C1 segment of cervical spinal cord (tissue), 14 donors: ENCODE measurements around the gene SBK1.
"Not testable (repeated sequence)": the region's sequence is repeated elsewhere in the genome, so short reads cannot be mapped to it uniquely, and the experiment has no call there.

Source experiments
- DNase-seq, 14 donors: peaks; one replicate each; lab custom pipeline; 2025; lab: John Stamatoyannopoulos, UW

Gene SBK1

DNA sequence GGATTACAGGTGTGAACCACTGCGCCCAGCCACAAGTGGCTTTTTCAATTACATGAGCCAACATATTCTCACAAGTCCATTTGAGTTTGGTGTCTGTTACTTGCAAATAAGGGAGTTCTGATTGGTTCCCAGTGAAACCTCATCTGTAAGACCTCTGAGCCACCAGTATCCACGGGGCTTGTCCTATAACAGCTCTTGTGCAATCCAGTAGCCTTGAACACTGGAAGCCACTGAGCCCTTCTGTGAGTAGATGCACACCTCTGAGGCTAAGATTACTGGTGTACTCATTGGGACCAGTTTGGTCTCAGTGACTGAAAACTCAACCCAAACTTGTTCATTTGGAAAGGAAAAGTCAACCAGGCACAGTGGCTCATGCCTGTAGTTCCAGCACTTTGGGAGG lies 38.7 kb downstream of the SBK1 start:
- DNase-seq, result not testable (repeated sequence)

DNA sequence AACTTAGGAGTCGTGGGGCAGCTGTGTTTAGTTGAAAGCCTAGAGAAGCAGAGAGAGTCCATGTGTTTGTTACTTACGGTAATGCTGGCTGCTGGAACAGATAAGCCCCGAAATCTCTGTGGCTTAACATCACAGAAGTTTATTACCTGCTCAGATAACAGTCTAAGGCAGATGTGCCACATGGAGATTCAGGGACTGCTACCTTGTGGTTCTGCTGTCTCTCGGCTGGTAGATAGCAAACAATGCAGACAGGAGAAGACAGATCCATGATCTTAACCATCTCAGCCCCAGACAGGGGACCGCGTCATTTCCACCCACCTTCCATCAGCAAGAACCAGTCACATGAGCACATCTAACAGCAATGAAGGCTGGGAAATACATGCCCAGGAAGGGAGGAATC lies 40.3 kb downstream of the SBK1 start:
- DNase-seq, result not testable (repeated sequence)

DNA sequence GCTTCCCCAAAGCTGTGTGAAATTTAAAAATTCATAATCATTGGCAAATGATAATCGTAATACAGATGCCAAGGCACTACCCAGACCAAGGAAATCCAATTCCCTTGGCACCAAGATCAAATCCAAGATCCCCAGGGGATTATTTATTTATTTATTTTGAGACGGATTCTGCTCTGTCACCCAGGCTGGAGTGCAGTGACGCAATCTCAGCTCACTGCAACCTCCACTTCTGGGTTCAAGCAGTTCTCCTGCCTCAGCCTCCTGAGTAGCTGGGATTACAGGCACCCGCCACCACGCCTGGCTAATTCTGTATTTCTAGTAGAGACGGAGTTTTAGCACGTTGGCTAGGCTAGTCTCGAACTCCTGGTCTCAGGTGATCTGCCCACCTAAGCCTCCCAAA lies 43.4 kb downstream of the SBK1 start:
- DNase-seq, result not testable (repeated sequence)

DNA sequence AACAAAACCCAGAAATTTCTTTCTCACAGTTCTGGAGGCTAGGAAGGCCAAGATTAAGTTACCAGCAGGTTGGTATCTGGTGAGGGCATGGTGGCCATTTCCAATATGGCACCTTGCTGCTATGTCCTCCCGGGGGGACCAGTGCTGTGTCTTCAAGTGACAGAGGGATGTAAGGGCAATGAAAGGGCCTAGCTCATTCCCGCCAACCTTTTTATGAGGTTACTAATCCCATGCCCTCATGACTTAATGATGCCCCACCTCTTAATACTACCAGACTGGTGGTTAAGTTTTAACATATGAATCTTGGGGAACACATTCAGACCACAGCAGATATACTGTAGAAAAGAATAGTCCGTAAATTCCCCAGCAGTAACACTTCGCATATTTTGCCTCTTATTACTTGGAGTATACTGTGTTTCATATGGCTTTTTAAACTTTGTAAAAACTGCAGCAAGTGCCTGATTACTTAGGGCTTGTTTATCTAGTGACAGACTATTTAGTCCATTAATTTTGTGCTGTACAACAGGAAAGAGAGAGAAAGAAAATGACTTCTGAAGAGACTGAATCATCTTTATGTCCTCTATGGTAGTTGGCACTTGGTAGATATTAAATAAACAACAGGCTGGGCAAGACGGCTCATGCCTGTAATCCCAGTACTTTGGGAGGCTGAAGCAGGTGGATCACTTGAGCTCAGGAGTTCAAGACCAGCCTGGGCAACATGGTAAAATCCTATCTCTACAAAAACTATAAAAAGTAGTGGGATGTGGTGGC lies 44.8 kb downstream of the SBK1 start:
- not testable (repeated sequence) for DNase-seq

DNA sequence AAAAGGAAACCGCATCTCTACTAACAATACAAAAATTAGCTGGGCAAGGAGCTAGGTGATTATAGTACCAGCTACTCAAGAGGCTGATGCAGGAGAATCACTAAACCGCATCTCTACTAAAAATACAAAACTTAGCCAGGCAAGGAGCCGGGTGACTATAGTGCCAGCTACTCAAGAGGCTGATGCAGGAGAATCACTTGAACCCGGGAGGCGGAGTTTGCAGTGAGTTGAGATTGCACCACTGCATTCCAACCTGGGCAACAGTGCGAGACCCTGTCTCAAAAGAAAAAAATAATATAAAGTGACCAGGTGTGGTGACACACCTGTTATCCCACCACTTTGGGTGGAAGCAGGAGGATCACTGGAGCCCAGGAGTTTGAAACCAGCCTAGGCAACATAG lies 45.9 kb downstream of the SBK1 start:
- not testable (repeated sequence) for DNase-seq

GRCh38 chr16:28362600-28362999 lies 70.3 kb downstream of the SBK1 start:
- DNase-seq, result not testable (repeated sequence)

GRCh38 chr16:28363408-28363807 lies 71.1 kb downstream of the SBK1 start, which contains the start of gene NPIPB6:
Gene NPIPB6 (minus strand): TSS chr16:28363508. CDS start chr16:28362822, 686 bp downstream.
- DNase-seq, result not testable (repeated sequence)

DNA sequence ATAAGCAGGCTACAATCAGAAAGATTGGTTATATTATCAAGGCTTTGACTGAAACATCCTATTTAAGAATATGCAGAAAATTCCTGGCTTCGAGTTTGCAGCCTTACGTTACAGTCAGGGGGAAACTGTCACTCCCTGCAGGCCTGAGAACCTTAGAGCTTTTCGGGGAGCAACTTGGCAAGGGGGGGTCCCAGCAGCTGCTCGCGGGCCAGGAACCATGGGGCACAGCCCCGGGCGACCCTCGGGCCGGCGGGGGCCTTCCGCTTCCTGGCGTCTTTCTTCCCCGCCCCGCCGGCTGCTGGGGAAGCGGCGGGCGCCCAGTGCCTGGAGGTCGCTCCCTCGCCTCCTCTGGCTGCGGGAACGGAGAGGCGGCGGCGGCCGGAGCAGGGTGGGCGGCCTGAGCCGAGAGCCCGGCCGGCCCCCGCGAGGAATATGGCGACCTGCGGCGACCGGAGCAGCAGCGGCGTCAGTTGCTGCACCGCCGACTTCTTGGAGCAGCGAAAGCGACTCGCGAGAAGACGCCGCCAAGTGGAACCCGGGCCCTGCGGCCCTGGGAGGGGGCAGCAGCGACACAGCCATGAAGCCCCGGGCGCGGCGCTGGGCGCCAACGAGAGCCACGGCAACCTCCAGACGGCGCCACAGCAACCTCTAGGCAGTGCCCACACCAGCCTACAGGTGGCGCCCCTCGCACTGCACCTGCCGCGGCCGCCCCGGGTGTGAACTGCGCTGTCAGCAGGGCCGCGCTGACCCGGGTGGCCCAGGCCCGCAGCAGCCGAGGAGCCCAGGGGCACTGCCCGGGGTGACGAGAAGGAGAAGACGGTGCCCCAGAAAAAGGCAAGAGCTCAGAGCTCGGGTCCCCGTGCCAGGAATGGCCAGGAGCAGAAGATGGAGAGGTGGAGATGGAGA lies 72.2 kb downstream of the SBK1 start:
- not testable (repeated sequence) for DNase-seq

GRCh38 chr16:28367926-28368325 lies 75.6 kb downstream of the SBK1 start:
- not testable (repeated sequence) for DNase-seq
